Thoracic aorta (tissue), 2 donors: ENCODE data around the gene GFER. TPM values are rescaled to one million over a fixed set of nuclear protein-coding genes. Genes with fewer than 3 reads are reported as not detected.

Experiments
- ATAC-seq: fragments of 150-250 bp; one replicate; pipeline ENCODE4 v1.8.0; 2017; ENCODE audit warnings: low read depth; ENCODE audit not compliant: insufficient number of reproducible peaks, low FRiP score
- DNase-seq: peaks from one replicate; pipeline ENCODE4 v3.0.0-alpha.2; 2020; ENCODE audit warnings: low spot score
- H3K27ac ChIP-seq, 2 donors: fragments of 200-600 bp; sonication (generic); 1 replicate in 1 of 2; 2 replicates in 1 of 2; pipeline ENCODE4 v1.5.1; 2016; ENCODE audit warnings: mild to moderate bottlenecking in 2 of 2, moderate library complexity in 2 of 2
- H3K27me3 ChIP-seq: fragments of 200-600 bp; sonication (generic); replicated peaks from 2 replicates; pipeline ENCODE4 v1.6.0; 2016; ENCODE audit warnings: mild to moderate bottlenecking; ENCODE audit not compliant: insufficient read depth
- H3K36me3 ChIP-seq: fragments of 200-600 bp; sonication (generic); one replicate; pipeline ENCODE4 v1.5.1; 2016
- H3K4me1 ChIP-seq, 2 donors: fragments of 200-600 bp; sonication (generic); 1 replicate in 1 of 2; 2 replicates in 1 of 2; pipeline versions ENCODE4 v1.5.1 to v1.6.0; 2016; ENCODE audit warnings: low read depth in 2 of 2, mild to moderate bottlenecking in 1 of 2; ENCODE audit not compliant: control insufficient read depth in 1 of 2
- H3K4me3 ChIP-seq: fragments of 200-600 bp; sonication (generic); 2 replicates; pipeline ENCODE4 v1.5.1; 2016; ENCODE audit warnings: mild to moderate bottlenecking
- H3K9me3 ChIP-seq: fragments of 200-600 bp; sonication (generic); 2 replicates; pipeline ENCODE4 v1.5.1; 2016
- total RNA-seq, 2 donors: library from RNA; depleted of rRNA; stranded (reverse); fragments of >200 nt; gene quantifications; one replicate each; pipeline versions ENCODE4 v1.1.0 to v1.2.3, GENCODE V29; 2016
- TF ChIP-seq, protein P1 (sequence below): fragments of 200-600 bp; sonication (generic); IDR thresholded peaks from one replicate; pipeline ENCODE4 v1.5.1; 2019; ENCODE audit warnings: antibody characterized with exemption

The GFER gene
- total RNA-seq, 2 donors from 2014 or later: 12.4 to 14.6 TPM

DNA sequence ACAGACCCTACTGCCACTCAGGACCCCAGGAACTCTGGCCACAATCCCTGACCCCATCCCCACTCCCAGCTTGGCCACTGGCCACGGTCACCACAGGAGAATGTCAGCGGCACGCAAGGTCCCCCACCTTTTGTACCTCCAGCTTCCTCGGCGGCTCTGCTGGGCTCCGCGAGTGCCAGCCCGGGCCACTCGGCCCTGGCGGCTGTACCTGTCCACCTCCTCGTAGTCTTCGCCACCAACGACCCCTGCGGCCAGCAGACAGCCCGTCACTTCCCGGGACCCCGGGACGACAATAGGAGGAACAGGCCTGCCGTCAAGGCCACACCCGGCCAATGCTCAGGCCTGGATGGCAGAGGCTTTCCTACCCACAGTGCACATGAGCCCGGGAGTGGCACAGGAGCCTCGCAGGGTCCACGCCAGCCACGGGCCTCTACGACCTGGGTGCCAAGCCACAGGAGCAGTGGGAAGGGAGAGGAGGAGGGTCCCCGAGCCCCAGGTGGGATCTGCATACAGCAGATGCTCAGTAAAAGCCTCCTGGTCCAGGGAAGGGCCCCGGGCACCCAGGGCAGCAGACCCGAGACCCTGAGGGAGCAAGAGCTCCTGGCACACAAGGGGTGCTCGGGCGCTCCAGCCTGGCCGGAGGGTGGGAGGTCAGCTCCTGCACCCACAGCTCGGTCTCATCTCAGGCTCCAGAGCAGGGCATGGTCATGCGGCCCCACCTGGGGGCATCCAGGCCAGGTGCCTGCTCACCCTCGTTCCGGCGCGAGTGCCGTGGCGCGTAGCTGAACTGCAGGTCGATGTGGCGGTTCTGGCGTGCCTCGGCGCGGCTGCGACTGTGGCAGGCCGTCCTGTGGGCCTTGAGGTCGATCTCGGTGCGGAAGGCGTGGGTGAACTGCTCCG is 17.7 kb downstream of the GFER start:
- Histone ChIP-seq H3K4me3 (no peak overlapping the region), H3K4me1 (peaks cover 6 to 21% of the 10 kb centered on the region in 2 donors), H3K27me3 (no peaks in the 10 kb centered on the region), H3K36me3 (peaks cover 51% of the 10 kb centered on the region), H3K9me3 (no peaks in the 10 kb centered on the region), H3K27ac (no peak overlapping the region)
- no peak for DNase-seq
- ATAC-seq: no peak
- TF ChIP-seq, protein P1, sequence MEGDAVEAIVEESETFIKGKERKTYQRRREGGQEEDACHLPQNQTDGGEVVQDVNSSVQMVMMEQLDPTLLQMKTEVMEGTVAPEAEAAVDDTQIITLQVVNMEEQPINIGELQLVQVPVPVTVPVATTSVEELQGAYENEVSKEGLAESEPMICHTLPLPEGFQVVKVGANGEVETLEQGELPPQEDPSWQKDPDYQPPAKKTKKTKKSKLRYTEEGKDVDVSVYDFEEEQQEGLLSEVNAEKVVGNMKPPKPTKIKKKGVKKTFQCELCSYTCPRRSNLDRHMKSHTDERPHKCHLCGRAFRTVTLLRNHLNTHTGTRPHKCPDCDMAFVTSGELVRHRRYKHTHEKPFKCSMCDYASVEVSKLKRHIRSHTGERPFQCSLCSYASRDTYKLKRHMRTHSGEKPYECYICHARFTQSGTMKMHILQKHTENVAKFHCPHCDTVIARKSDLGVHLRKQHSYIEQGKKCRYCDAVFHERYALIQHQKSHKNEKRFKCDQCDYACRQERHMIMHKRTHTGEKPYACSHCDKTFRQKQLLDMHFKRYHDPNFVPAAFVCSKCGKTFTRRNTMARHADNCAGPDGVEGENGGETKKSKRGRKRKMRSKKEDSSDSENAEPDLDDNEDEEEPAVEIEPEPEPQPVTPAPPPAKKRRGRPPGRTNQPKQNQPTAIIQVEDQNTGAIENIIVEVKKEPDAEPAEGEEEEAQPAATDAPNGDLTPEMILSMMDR: no peak

DNA sequence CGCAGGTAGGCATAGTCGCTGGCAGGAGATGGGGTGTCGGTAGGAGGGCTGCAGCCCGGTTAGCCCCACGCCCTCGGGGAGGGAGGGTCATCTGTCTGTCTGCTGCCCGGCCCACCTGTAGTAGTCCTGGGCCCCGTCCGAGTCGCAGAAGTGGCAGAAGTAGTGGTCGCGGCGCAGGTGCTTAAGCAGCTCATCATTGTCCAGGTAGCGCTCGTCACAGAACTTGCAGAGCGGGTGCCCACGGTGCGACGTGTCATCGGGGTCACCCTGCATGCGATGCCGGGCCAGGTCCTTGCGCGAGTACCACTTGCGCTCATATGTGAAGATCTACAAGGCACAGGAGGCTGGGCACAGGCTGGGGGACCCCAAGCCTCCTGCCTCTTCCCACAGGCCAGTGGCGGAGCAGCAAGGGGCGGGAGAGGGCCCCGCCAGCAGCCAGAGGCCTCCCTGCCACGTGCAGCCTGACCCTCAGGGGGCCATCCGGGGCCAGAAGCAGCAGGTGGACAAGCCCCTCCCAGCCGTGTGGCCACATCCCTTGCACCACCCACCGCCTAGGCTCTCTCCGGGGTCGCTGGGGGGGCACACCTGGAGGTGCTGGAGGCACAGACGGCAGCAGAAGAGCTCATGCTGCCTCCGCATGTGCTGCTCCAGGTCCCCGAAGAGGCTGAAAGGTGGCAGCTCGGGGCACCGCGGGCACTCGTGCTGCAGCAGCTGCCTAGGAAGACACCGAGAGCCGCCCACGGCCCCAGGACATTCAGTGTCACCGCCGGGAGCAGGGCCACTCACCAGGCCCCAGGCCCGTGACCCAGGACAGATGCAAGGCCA is 18.6 kb downstream of the GFER start:
- H3K4me1 ChIP-seq: peaks cover 15 to 30% of the 10 kb centered on the region in 2 donors
- H3K9me3 ChIP-seq: no peaks in the 10 kb centered on the region
- TF ChIP-seq, protein P1: no peak
- H3K4me3 ChIP-seq: no peak overlapping the region
- H3K27ac ChIP-seq: no peak overlapping the region
- peaks cover 45% of the 10 kb centered on the region for H3K36me3 ChIP-seq
- ATAC-seq (no peak), DNase-seq (no peak)
- no peaks in the 10 kb centered on the region for H3K27me3 ChIP-seq

DNA sequence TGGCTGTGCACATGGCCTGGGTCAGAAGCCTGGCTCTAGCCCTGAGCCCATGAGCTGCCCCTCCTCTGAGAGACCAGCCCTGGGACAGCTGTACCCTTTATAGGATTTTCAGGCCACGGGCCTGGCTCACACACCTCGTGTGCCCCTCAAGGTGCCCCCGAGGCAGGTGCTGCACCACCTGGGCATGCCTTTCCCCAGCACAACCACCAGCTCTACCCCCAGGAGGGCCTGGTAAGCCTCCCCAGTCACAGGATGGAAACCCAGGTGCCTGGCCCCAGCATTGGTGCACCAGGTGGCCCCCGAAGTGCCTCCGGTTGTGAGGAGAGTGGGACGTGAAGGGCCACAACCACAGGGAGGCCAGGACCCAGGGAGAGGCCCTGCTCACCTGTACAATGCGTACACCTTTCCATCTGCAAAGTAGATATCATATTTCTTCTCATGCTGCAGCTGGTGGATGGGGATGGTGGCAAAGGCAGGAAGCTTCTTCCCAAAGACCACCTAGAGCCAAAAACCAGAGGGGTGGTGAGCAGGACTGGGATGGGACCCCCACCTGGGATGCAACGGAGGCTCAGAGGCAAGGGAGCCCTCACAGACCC is 19.3 kb downstream of the GFER start:
- DNase-seq (no peak), ATAC-seq (no peak)
- Histone ChIP-seq H3K4me3 (no peak overlapping the region), H3K27ac (no peak overlapping the region), H3K9me3 (no peaks in the 10 kb centered on the region), H3K36me3 (peaks cover 40% of the 10 kb centered on the region), H3K27me3 (no peaks in the 10 kb centered on the region), H3K4me1 (peaks cover 22 to 37% of the 10 kb centered on the region in 2 donors)
- TF ChIP-seq, protein P1: no peak

DNA sequence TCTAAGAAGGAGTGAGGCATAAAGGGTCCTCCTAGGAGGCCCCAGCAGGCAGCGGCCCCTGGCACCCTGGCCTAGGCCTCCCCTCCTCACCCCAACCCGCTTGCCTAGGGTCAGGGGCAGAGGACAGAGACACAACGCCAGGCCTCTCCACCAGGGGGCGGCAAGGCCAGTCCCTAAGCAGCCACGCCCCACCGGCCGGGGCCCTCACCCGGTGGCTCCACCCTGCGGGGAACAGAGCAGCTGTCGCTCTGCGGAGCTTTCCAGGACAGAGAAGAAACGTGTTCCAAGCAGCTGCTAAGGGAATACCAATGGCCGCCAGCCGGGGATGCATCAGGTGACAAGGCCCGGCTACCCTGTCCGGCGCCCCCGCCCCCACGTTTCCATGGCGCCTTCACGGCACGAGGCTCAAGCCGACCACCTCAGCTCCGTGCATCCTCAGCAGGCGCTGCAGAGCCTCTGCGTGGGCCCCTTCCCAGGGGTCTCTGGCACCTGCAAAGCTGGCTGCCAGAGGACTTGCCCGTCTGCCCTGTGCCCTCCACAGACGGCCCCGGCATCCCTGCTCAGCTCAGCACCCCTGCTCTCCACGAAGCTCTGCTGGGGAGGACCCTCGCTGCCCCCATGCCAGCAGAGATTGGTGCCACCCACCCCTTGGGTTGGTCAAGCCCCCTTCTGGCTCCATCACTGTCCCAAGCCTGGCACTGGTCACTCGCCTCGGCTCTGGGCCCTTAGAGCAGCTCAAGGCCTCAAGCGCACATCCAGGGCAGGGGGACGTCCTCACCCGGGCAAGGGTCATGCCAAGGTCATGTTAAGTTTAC is 20.0 kb downstream of the GFER start:
- H3K27ac ChIP-seq: no peak overlapping the region
- no peaks in the 10 kb centered on the region for H3K9me3 ChIP-seq
- TF ChIP-seq, protein P1: peak; percentile 87
- H3K27me3 ChIP-seq: no peaks in the 10 kb centered on the region
- H3K4me3 ChIP-seq: peak overlapping the region; percentile 32
- peaks cover 27 to 44% of the 10 kb centered on the region in 2 donors for H3K4me1 ChIP-seq
- peaks cover 35% of the 10 kb centered on the region for H3K36me3 ChIP-seq
- ATAC-seq (peak; percentile 46), DNase-seq (no peak)
